KBM-7 (cell line): ENCODE data around the gene FAM153A.
"Not testable (repeated sequence)": the region's sequence is repeated elsewhere in the genome, so short reads cannot be mapped to it uniquely, and the experiment has no call there.

Experiments
- DNase-seq: peaks from one replicate; pipeline ENCODE4 v3.0.0-alpha.2; 2015
- in situ Hi-C: fragments of 300-500 bp; cut with MboI; formaldehyde crosslinking; loops from 2 replicates; pipeline ENCODE4 v1.14.3; 2020; ENCODE audit warnings: low sequenced_read_pairs, low pct_unique_long_range_greater_than_20kb, mixed read lengths

Gene FAM153A

DNA sequence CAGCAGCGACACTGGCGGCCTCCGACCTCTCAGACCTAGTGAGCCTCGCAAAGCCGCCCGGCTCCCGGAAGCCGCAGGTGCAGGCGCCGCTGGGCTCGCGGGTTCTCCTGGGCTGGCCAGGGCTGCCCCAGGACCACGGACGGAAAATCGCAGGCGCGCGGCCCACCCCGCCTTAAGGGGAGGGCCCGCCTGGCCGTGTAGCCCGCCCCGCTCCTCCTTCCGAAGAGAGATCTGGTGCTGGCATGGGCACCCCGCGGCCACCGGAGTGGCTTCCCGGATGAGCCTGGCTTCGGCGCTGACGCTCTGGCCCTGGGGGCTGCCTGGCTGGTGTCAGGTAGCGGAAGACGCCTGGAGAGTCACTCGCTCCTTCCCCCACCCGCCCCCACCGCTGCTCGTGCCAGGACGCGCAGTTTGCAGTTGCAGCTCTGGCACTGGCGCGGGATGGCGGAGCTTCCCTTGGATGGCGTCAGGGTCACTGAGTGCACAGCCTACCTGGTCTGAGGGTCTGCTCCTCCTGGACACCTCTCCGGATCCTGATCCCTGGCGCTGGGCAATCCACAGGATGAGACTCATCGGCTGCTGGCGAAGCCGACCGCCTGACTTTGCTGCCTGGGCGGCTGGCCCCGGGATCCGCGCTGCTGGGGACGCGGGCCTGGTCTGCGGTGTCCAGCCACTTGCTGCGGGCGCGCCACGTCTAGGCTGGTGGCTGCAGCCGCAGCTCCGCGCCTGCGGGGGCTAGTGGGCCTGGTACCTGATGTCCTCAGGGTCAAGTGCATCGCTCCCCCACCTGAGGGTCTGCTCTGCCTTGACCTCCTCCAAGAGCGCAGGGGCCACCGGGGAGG lies at the start of gene FAM153A:
TSS of gene FAM153A (minus strand) at position 108 of the 842 bp plus-strand sequence.
- DNase-seq, in situ Hi-C loops: not testable (repeated sequence)

DNA sequence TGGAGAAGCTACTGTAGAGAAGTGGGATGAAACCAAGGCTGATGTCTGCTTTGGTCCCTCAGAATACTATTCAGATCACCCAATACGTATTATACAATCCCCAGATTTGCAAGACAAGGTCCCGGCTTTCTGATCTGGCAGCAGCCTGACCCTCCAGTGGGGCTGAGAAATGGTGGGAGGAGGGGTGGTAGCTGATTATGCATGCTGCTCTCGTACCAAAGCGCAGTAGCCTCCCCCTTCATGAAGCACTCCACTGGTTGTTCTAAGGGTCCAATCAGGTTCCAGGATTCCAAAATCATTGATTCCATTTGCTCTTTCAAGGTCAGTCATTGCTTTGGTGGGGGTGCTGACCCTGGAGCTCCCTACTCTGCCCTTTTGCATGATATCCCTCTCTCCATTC lies 49.6 kb upstream of the FAM153A start:
- in situ Hi-C loops: not testable (repeated sequence)

DNA sequence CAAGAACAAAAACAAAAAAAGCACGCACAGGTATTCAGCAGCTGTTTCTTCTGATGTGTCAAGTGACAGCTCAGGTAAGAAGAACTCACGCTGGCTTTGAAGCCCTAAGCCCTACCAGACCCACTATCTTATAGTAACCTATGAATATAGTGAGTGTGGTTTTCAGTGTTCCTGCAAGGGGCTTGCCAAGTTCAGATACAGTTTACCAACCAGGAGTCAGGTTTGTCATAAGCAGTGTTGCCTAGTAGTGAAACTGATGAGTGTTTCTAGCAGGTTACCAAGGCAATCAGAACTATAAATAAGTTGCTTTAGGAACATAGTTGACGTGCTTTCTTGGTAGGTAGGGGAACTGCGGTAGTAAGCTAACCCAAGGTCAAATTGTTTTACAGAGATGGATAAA lies 43.4 kb upstream of the FAM153A start:
- in situ Hi-C loops, DNase-seq: not testable (repeated sequence)

More for the DNA sequence above, 49.6 kb upstream of the FAM153A start:
- not testable (repeated sequence) for DNase-seq

DNA sequence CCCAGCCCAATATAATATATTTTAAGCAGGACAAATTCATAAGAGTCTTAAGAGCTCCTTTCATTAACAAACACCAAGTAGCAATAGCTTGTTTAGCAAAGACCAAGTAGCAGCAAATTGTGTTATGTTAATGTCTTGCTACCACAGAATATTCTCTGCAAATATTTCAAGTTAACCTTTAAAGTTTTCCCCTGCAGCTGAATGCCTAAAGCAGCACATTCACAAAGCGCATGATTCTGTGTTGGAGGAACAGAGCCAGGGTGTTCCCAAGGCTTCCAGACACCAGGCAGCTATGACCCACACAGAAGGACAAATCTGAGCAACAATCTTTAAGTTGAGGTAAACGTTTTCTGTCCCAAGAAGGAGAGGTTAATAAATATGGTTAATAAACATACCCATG lies 42.1 kb upstream of the FAM153A start:
- DNase-seq, in situ Hi-C loops: not testable (repeated sequence)

DNA sequence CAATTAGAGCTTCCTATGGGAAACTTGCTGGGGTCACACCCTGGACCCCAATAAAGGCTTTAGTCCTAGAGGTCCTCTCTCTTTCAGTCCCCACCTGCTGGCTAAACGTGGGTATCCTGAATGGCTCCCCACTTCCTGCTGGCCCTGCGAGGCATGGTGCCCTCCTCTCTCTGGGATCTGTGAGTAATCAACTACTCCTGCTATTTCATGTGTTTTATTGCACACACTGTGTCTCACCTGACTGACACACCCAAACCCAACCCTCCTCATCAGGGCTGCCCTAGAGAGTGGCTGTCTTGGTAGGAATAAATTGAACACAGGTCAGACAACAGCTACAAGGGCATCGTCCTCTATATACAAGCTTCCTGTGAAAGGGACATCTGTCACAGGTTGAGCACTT lies 39.8 kb upstream of the FAM153A start:
- in situ Hi-C loops: not testable (repeated sequence)

DNA sequence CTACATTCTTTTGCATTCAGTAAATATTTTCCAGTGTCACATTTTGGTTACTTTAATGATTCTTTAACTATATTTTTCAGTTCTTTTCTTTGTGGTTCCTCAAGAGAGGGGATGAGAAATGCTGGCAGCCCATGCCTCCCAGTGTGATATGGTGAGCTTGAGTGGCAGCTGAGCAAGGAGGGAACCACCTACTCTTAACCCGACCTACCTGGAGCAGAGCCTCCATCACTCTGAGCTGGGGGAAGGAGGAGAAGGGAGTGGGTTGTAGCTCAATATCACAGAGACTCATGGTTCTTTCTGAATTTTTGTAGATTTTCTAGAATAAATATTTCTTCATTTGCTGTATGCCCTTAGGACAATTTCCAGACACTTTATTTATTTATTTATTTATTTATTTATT lies 37.0 kb upstream of the FAM153A start:
- in situ Hi-C loops, DNase-seq: not testable (repeated sequence)

More for the DNA sequence above, 39.8 kb upstream of the FAM153A start:
- not testable (repeated sequence) for DNase-seq

DNA sequence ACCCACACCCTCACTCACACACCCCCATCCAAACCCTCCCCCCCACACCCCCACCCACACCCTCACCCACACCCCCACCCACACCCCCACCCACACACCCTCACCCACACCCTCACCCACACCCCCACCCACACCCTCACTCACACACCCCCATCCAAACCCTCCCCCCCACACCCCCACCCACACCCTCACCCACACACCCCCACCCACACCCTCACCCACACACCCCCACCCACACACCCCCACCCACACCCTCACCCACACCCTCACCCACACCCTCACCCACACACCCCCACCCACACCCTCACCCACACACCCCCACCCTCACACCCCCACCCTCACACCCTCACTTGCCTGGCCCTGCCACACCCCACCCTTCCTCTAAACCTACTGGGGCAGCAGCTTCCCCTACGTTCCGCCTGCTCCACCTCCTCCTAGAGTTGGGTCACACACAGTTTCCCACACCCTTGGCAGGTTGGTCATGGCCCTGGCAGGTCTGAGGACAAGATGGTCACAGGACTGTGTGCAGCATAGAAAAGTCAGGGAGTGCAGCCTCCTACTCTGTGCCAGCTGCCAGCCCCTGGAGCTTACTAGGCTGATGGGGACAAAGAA lies 30.2 kb upstream of the FAM153A start:
- in situ Hi-C loops, DNase-seq: not testable (repeated sequence)

DNA sequence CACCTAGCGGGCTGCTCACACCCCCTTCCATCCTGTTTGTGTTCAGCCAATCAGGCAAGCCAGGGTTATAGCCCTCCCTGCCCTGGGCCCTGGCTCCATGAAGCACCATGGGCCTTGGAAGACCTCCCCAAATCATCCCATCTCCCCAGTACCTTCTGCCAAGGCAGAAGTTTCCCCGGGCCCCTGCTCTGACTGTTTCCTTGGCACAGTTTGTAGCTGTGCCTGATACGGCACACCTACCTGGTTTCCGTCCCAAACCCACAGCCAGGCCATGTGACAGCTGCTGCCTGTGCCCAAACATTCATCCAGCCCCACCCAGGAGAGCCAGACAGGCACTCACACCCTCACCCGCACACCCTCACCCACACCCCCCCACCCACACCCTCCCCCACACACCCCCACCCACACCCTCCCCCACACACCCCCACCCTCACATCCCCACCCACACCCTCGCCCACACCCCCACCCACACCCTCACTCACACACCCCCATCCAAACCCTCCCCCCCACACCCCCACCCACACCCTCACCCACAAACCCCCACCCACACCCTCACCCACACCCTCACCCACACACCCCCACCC lies 29.6 kb upstream of the FAM153A start:
- DNase-seq, in situ Hi-C loops: not testable (repeated sequence)

DNA sequence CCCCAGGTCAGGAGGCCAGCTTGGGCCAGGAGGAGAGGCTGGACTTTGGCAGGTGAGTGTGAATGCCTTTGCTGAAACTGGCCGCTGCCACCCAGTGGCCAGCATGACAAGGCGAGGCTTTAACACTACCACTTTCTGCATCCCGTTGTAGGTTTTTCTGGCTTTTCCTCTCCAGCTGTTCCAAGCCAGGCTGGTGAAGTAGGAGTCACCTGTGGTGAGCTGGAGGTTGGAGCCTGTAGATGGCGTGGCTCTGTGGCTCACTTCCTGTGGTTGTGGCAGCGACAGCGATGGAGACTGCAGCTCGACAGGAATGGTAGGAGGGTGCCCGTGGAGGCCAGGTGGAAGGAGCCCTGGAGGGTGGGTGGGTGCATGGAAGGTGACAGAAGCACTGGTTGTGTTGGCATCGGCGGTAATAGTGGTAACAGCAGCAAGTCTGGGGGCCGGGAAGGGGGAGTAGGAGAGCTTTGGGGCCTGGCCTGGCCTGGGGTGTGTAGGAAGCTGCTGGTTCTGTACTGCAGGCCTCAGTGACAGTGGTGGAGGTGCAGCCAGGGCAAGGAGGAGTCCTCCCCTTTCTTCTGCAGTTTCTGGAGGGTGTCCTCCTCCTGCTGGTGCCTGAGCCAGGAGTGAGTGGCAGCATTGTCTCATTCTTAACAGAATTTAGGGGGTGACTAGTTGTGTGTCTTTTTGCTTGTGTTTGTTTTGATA lies 26.7 kb upstream of the FAM153A start:
- DNase-seq, in situ Hi-C loops: not testable (repeated sequence)

DNA sequence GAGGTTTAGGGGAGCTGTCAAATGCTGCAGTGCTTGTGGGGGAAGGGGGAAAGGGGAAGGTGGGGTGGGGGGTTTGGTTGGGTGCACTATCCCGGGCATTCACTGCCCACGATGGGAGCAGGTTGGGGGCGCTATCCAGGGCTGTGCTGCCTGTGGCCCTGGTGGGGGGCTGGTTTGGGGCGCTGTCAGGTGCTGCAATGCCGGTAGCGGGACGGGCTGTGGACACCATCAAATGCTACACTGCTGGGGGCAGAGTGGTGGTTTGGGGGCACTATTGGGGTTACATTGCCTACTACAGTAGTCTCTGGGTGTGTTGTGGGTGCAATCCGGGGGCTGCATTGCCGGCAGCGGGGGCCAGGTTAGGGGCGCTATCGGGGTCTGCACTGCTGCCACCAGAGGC lies 25.7 kb upstream of the FAM153A start:
- DNase-seq, in situ Hi-C loops: not testable (repeated sequence)

DNA sequence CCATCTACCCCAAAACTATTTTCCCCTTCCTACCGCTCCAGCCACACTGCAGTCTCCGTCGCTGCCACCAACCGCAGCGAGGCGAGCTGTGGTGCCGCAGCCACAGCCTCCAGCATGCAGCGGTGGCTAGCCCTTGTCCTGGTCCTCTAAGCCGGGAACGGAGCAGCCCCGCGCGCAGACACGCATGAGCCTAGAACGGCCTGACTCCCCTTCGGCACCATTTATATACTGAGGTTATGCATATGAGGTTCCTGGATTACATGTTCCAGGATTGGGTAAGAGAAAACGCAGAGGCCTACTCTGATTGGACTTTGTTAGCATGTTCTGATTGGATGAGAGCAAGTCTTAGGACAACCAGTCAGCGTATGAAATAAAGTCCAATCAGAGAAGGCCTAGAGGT lies 24.6 kb upstream of the FAM153A start:
- in situ Hi-C loops, DNase-seq: not testable (repeated sequence)

DNA sequence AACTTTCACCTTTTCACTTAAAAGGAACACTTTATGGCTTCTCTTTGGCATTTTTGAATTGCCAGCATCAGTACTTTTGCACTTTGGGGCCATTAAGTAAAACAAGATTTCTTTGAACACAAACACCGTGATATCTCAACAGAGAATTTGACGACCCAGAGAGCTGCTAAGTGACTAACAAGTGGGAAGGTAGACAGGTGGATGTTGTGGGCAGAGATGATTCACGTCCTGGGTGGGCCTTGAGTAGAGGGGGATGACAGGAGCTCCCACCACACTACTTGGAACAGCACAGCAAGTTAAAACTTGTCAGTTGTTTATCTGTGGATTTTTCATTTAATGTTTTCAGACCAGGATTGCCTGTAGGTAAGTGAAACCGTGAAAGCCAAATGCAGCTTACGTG lies 18.7 kb upstream of the FAM153A start:
- DNase-seq, in situ Hi-C loops: not testable (repeated sequence)

DNA sequence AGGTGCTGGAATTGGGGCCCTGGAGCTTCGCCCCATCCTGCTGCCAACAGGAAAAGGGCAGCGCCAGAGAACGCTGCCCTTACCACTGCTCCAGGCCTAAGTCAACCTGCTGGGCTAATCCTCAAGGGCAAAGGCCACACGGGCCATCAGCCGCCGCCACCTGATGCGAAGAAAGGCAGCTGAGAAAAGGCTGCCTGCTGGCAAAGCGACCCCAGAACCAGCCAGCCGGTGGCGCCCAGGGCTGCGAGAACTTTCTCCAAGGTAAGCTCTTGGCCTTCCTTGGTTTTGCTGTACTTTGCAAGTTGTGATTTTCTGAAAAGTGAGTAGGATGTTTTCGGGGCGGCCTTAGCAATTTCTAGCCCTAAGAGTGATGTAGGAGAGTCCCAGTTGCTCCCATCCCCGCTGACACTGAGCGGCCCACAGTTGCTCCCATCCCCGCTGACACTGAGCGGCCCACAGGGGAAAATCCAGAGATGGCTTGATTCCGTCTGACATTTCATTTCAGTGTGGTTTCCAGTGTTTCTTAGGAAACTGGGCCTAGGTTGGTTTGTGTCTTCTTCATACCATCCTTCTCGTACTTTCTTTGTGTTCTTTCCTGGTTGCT lies 15.6 kb upstream of the FAM153A start:
- in situ Hi-C loops, DNase-seq: not testable (repeated sequence)

DNA sequence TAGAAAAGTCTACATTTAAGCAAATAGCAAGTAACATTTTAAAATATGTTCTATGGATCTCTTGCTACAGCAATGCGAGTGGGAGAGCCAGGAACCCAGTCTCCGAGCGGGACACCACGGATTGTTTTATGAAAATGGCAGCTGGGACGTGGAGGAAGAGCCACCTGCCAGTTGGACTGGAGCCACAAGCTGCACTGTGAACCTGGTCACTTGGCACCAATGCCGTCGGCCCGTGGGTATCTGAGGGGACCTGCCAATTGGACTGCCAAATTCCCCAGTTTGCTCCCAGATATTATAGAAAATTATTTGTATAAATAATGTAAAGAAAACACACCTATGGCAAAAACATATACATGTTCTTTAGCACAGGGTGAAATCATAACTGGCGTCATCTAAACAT lies 10.6 kb upstream of the FAM153A start:
- in situ Hi-C loops, DNase-seq: not testable (repeated sequence)

DNA sequence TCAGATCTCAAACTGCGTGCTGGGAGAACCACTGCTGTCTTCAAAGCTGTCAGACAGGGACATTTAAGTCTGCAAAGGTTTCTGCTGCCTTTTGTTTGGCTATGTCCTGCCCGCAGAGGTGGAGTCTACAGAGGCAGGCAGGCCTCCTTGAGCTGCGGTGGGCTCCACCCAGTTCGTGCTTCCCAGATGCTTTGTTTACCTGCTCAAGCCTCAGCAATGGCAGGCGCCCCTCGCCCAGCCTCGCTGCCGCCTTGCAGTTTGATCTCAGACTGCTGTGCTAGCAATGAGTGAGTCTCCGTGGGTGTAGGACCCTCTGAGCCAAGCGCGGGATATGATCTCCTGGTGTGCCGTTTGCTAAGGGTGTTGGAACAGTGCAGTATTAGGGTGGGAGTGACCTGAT lies 8.9 kb upstream of the FAM153A start:
- in situ Hi-C loops, DNase-seq: not testable (repeated sequence)

DNA sequence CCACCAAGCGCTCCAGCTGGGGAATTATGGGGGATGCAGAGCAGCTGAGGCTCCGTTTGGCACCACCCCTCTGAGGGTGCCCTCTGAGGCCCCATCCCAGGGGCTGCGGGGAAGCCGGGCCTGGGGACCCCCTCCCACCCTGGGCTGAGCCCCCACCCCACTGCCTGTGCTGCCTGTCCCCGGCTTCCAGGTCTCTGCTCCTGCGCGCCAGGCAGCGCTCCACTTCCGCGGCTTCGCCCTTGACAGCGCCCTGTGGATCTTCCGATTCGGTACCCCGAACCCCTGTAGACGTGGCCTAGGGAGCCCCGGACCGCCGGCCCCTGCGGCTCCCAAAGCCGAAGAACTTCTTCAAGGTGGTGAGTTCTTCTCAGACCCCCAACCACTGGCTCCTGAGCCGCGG lies 530 bp downstream of the FAM153A start:
- in situ Hi-C loops, DNase-seq: not testable (repeated sequence)

DNA sequence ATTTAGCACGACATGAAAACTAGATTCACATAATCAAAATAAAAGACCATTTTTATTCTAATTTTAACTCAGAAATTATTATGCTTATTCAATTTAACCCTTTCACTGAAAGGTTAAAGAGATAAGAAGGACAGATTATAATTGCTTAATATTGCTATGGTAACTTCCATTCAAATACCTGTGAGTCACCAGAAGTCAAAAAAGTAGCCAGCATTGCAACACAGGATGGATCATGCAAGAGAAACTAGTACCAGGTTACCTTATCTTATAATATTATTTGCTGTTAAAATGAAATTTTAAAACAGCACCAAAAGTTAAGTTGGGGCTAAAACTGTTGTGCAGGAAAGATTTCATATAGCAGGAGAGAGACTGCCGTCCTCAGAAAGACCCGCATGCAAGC lies 11.5 kb downstream of the FAM153A start:
- DNase-seq: not testable (repeated sequence)

DNA sequence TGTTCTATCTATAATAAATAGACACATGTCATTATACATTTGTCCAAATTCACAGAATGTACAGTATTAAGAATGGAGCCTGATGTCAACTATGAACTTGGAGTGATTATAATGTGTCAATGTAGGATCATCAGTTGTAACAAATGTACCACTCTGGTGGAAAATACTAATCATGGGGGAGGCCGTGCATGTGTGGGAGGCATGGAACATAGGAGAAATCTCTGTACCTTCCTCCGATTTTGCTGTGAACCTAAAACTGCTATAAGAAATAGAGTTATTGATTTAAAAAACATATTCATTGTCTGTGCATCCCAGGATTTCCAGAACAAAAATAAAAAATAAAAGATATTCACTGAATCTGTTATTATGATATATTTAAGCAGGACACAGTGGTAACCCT lies 12.1 kb downstream of the FAM153A start:
- in situ Hi-C loops, DNase-seq: not testable (repeated sequence)

More for the DNA sequence above, 11.5 kb downstream of the FAM153A start:
- in situ Hi-C loops: not testable (repeated sequence)
